ENCODE measurements around the gene CHMP5.

Gene CHMP5

DNA sequence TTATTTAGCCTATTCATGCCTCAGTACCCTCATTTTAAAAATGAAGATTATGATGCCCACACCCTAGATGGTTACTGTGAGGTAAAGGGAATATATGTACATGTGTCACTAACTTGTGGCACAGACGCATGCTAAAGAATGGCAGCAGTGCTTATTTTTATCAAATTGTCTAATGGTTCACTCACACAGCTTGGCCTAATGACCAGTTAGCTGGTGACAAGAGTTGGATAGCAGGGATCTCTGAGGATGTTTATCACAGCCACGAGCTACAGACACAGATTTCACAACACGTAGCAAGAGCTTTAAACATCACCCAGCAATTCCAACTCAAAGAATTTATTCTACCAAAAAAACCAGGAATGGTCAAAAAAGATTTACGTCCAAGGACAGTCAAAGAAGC, 7.6 kb upstream of the CHMP5 start:
- CTCF ChIA-PET, result interaction anchor here (1.3 to 2.4 kb wide), 4 partner anchors 9 to 120 kb away, joined by 3 to 7 read pairs (median 5); no protein-coding TSS in a partner anchor
- POLR2A ChIA-PET, result no interaction called here
- TF ChIP-seq CTCF (IDR thresholded peaks at IDR 0.05; ENCODE audit: control extremely low read depth, extremely low read depth, low read depth, missing control alignments), result no peak
- DNase-seq (ENCODE audit: extremely low spot score), result no peak

GRCh38 chr9:33260372-33260771, 4.5 kb upstream of the CHMP5 start:
- POLR2A ChIA-PET, result no interaction called here

GRCh38 chr9:33263131-33264002, 1.5 kb upstream of the CHMP5 start:
- ChIA-PET POLR2A (interaction anchor here (0.8 kb wide), 1 partner anchor 27 kb away, joined by 3 read pairs; the partner anchor contains the start of gene NFX1), CTCF (interaction anchor here (0.9 to 1.4 kb wide), 9 partner anchors 10 to 200 kb away, joined by 3 to 5 read pairs (median 3); no protein-coding TSS in a partner anchor)
- no peak for TF ChIP-seq CTCF (IDR thresholded peaks at IDR 0.05; ENCODE audit: control extremely low read depth, extremely low read depth, low read depth, missing control alignments)
- DNase-seq (ENCODE audit: extremely low spot score), result no peak

More at GRCh38 chr9:33260372-33260771, 4.5 kb upstream of the CHMP5 start:
- no peak for TF ChIP-seq CTCF (IDR thresholded peaks at IDR 0.05; ENCODE audit: control extremely low read depth, extremely low read depth, low read depth, missing control alignments)
- CTCF ChIA-PET, result no interaction called here
- no peak for DNase-seq (ENCODE audit: extremely low spot score)

DNA sequence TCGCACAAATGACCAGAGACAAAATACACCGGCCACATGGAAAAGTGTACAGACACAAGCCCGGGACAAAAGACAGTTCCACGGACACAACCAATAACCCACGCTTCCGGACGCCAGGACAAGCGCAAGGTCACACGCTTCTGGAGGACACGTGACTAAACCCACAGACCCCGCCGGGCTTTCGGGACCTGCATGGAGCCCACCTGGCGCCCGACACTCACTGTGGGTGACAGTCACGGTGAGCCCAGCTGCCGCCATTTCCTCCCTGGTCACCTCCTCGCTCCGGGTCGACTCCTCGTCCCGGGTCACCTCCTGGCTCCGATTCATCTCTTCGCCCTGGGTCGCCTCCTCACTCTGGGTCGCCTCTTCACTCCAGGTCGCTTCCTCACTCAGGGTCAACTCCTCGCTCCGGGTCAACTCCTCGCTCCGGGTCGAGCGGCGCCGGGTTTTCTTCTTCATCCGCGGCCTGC, 811 bp upstream of the CHMP5 start:
- ChIA-PET CTCF (interaction anchor here (0.8 to 1.9 kb wide), 9 partner anchors 16 to 201 kb away, joined by 3 to 5 read pairs (median 3); no protein-coding TSS in a partner anchor), POLR2A (interaction anchor here (0.5 to 1.0 kb wide), 3 partner anchors 26 to 239 kb away, joined by 3 to 6 read pairs (median 3); partner anchors contain the start of genes DNAJA1 and NFX1)
- peak; percentile 47 for DNase-seq (ENCODE audit: extremely low spot score)
- no peak for TF ChIP-seq CTCF (IDR thresholded peaks at IDR 0.05; ENCODE audit: control extremely low read depth, extremely low read depth, low read depth, missing control alignments)

DNA sequence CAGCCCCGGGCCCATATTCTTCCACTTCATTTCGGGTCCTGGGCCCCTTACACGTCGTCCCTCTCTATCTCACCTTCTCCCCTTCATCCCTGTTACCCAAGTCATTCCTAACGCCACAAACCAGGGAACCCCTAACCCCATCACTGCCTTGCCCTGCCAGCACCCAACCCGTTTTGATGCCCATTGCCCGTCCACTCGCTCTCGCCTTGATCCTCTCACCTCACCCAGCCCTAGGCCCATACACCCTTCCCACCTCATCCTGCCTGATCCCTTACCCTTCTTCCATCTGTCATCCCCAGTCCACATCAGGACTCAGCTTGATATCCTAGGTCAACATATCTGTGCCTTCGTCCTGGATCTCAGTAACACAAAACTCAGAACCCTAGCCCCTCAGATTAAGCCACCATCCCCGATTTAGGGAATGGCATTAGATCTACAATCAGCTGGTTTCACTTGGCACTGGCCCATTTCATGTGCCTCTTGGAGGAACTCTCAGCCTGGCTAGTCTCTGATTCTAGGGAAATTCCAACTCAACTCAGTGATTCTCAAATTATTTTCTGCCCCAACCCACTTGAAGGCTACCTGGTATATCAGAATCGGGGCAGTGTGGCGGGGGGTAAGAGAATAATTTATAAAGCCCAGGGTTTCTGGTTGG, 489 bp downstream of the CHMP5 start:
- no peak for DNase-seq (ENCODE audit: extremely low spot score)
- TF ChIP-seq CTCF (IDR thresholded peaks at IDR 0.05; ENCODE audit: control extremely low read depth, extremely low read depth, low read depth, missing control alignments), result no peak
- CTCF ChIA-PET, result interaction anchor here (0.7 to 1.9 kb wide), 3 partner anchors 17 to 39 kb away, joined by 3 to 6 read pairs (median 4); no protein-coding TSS in a partner anchor
- POLR2A ChIA-PET, result no interaction called here

DNA sequence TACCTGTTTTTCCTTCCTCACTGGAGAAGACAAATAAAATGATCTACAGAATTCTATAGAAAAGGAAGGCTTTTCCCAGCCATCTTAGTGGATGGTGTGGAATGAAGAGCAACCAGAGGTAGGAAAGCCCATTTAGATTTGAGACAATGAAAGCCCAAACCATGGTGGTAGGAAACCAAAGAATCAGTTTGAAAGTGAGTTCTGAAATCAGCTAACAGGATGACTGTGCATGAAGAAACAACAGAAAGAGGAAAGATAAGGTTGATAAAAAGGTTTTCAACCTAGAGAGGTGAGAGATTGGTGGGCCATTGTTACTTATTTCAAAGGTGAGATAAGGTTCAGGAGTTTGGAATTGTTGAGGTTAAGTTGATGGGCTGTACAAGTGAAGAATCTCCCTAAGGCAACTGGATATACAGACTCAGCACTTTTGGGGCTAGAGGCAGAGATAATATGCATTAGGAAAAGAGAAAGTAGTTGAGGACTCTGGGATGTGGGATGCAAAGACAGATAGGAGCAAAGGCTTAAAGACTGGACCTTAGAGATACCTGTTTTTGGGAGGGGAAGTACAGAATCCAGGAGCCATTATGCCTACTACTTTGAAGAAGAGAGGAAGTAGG, 2.4 kb downstream of the CHMP5 start:
- no peak for TF ChIP-seq CTCF (IDR thresholded peaks at IDR 0.05; ENCODE audit: control extremely low read depth, extremely low read depth, low read depth, missing control alignments)
- ChIA-PET POLR2A (no interaction called here), CTCF (interaction anchor here (1.1 to 1.6 kb wide), 2 partner anchors 20 kb away, joined by 3 to 6 read pairs; no protein-coding TSS in a partner anchor)
- DNase-seq (ENCODE audit: extremely low spot score), result no peak

All from GM10248 (cell line).